IMR-90 (cell line): ENCODE data around the gene PIGC. TPM values are rescaled to one million over a fixed set of nuclear protein-coding genes. Genes with fewer than 3 reads are reported as not detected.

ENCODE experiments used
- ATAC-seq: fragments of 200-7000 bp; cut with Tn5 transposase; 2 replicates; pipeline ENCODE4 v1.9.1; 2020; ENCODE audit warnings: low read depth, mild to moderate bottlenecking, moderate library complexity
- BruUV-seq: library from RNA; stranded (reverse); fragments of 400-500 nt; replicated peaks from 2 replicates; lab custom pipeline; 2021; lab: Mats Ljungman, UMichigan
- CTCF ChIA-PET: fragments of 300-600 bp; formaldehyde crosslinking; extraction: SDS; loops from one replicate; lab custom pipeline; 2021; ENCODE audit warnings: antibody characterized with exemption; lab: Yijun Ruan, JAX
- POLR2A ChIA-PET: fragments of 300-600 bp; sonication (Branson Sonifier 250); formaldehyde crosslinking; loops from one replicate; lab custom pipeline; 2022; ENCODE audit warnings: antibody characterized with exemption; ENCODE audit not compliant: unreplicated experiment; lab: Charles Lee
- DNase-seq: peaks from one replicate; pipeline ENCODE4 v3.0.0; 2013
- H2AFZ ChIP-seq: replicated peaks from 2 replicates; pipeline ENCODE3; 2013; ENCODE audit warnings: low read length, mild to moderate bottlenecking; ENCODE audit not compliant: poor library complexity
- H2AK5ac ChIP-seq: 2 replicates; pipeline ENCODE4 v1.6.1; 2013; ENCODE audit warnings: low read depth, low read length, inconsistent platforms
- H2AK9ac ChIP-seq: replicated peaks from 2 replicates; pipeline ENCODE3; 2013; ENCODE audit warnings: mild to moderate bottlenecking, low read depth, low read length, moderate library complexity; ENCODE audit not compliant: poor library complexity
- H2BK120ac ChIP-seq: 2 replicates; pipeline ENCODE4 v1.6.1; 2013; ENCODE audit warnings: low read depth, low read length, inconsistent platforms
- H2BK15ac ChIP-seq: 3 replicates; pipeline ENCODE4 v1.6.1; 2013; ENCODE audit warnings: low read depth, low read length, inconsistent platforms
- H2BK20ac ChIP-seq: 2 replicates; pipeline ENCODE4 v1.6.1; 2013; ENCODE audit warnings: low read depth, mild to moderate bottlenecking, inconsistent platforms, low read length, moderate library complexity
- H2BK5ac ChIP-seq: 2 replicates; pipeline ENCODE4 v1.6.1; 2013; ENCODE audit warnings: mild to moderate bottlenecking, low read depth, low read length, inconsistent platforms; ENCODE audit not compliant: poor library complexity, severe bottlenecking
- H3K14ac ChIP-seq: replicated peaks from 2 replicates; pipeline ENCODE4 v1.6.1; 2013; ENCODE audit warnings: low read depth, low read length, inconsistent platforms
- H3K18ac ChIP-seq: 2 replicates; pipeline ENCODE4 v1.6.1; 2013; ENCODE audit warnings: low read depth, low read length, control low read depth
- H3K23ac ChIP-seq: 2 replicates; pipeline ENCODE4 v1.6.1; 2013; ENCODE audit warnings: low read depth, low read length, inconsistent platforms
- H3K27ac ChIP-seq: 2 replicates; pipeline ENCODE4 v1.5.1; 2013; ENCODE audit warnings: mild to moderate bottlenecking, control low read depth, low read length; ENCODE audit not compliant: insufficient read depth
- H3K27me3 ChIP-seq: 2 replicates; pipeline ENCODE4 v1.6.1; 2013; ENCODE audit warnings: low read length; ENCODE audit not compliant: control insufficient read depth, insufficient read depth
- H3K36me3 ChIP-seq: 2 replicates; pipeline ENCODE4 v1.6.1; 2013; ENCODE audit warnings: low read length, mixed read lengths; ENCODE audit not compliant: control insufficient read depth, insufficient read depth
- H3K4ac ChIP-seq: 2 replicates; pipeline ENCODE4 v1.6.1; 2013; ENCODE audit warnings: low read depth, low read length, inconsistent platforms
- H3K4me1 ChIP-seq: 2 replicates; pipeline ENCODE4 v1.6.1; 2013; ENCODE audit warnings: low read length, mixed read lengths; ENCODE audit not compliant: control insufficient read depth, insufficient read depth
- H3K4me2 ChIP-seq: 2 replicates; pipeline ENCODE4 v1.6.1; 2013; ENCODE audit warnings: low read depth, mild to moderate bottlenecking, control low read depth, low read length, moderate library complexity
- H3K4me3 ChIP-seq: 2 replicates; pipeline ENCODE4 v1.5.1; 2013; ENCODE audit warnings: low read depth, mild to moderate bottlenecking, control low read depth, low read length, moderate library complexity; ENCODE audit not compliant: insufficient read depth
- H3K56ac ChIP-seq: 2 replicates; pipeline ENCODE4 v1.6.1; 2013; ENCODE audit warnings: low read length, inconsistent platforms; ENCODE audit not compliant: insufficient read depth; ENCODE audit errors: extremely low read depth
- H3K79me1 ChIP-seq, 2 experiments: 2 replicates each; pipeline ENCODE4 v1.6.1; 2013; ENCODE audit warnings: low read length in 2 of 2, inconsistent platforms in 1 of 2, low read depth in 1 of 2
- H3K9ac ChIP-seq: 2 replicates; pipeline ENCODE4 v1.6.1; 2013; ENCODE audit warnings: low read depth, low read length, control low read depth
- H3K9me1 ChIP-seq: 2 replicates; pipeline ENCODE4 v1.6.1; 2013; ENCODE audit warnings: low read length, inconsistent platforms; ENCODE audit not compliant: insufficient read depth
- H3K9me3 ChIP-seq: 2 replicates; pipeline ENCODE4 v1.6.1; 2013; ENCODE audit warnings: low read length; ENCODE audit not compliant: control insufficient read depth, insufficient read depth
- H4K20me1 ChIP-seq: 2 replicates; pipeline ENCODE4 v1.6.1; 2013; ENCODE audit warnings: low read length, inconsistent platforms; ENCODE audit not compliant: insufficient read depth
- H4K5ac ChIP-seq: 2 replicates; pipeline ENCODE4 v1.6.1; 2013; ENCODE audit warnings: mild to moderate bottlenecking, low read depth, low read length, control low read depth
- H4K8ac ChIP-seq, 2 experiments: 2 replicates each; pipeline ENCODE4 v1.6.1; 2013; ENCODE audit warnings: low read depth in 2 of 2, low read length in 2 of 2, control low read depth in 1 of 2, inconsistent platforms in 1 of 2
- H4K91ac ChIP-seq: 2 replicates; pipeline ENCODE4 v1.6.1; 2013; ENCODE audit warnings: low read depth, low read length, inconsistent platforms; ENCODE audit not compliant: insufficient read depth
- BHLHE40 ChIP-seq: fragments of 150-350 bp; IDR thresholded peaks from 2 replicates; pipeline ENCODE4 v1.6.1; 2016; ENCODE audit warnings: mild to moderate bottlenecking, low read depth, low read length
- CHD1 ChIP-seq: IDR thresholded peaks from 2 replicates; pipeline ENCODE4 v1.6.1; 2012; ENCODE audit warnings: low read depth, low read length, improper control_type of control experiment
- ELK1 ChIP-seq: fragments of 150-350 bp; IDR thresholded peaks from 2 replicates; pipeline ENCODE4 v1.6.1; 2016; ENCODE audit warnings: low read depth, mild to moderate bottlenecking, low read length, moderate library complexity, borderline replicate concordance
- FOS ChIP-seq: fragments of 150-350 bp; IDR thresholded peaks from 2 replicates; pipeline ENCODE4 v1.6.1; 2016; ENCODE audit warnings: low read depth, low read length
- MAZ ChIP-seq: IDR thresholded peaks from 2 replicates; pipeline ENCODE4 v1.6.1; 2012; ENCODE audit warnings: low read depth, mild to moderate bottlenecking, low read length, improper control_type of control experiment, moderate library complexity, borderline replicate concordance
- MXI1 ChIP-seq: IDR thresholded peaks from 2 replicates; pipeline ENCODE4 v1.6.1; 2012; ENCODE audit warnings: low read depth, mild to moderate bottlenecking, low read length, moderate library complexity, borderline replicate concordance
- POLR2A ChIP-seq: IDR thresholded peaks from 2 replicates; pipeline ENCODE4 v1.6.1; 2012; ENCODE audit warnings: mild to moderate bottlenecking, low read depth, low read length
- RAD21 ChIP-seq: IDR thresholded peaks from 2 replicates; pipeline ENCODE4 v1.6.1; 2012; ENCODE audit warnings: low read length, improper control_type of control experiment
- RCOR1 ChIP-seq: IDR thresholded peaks from 2 replicates; pipeline ENCODE4 v1.6.1; 2012; ENCODE audit warnings: mild to moderate bottlenecking, low read length, improper control_type of control experiment; ENCODE audit not compliant: insufficient replicate concordance
- SMC3 ChIP-seq: fragments of 150-350 bp; IDR thresholded peaks from 2 replicates; pipeline ENCODE4 v1.6.1; 2016; ENCODE audit warnings: low read depth, mild to moderate bottlenecking, antibody characterized with exemption, low read length, moderate library complexity
- USF2 ChIP-seq: fragments of 150-350 bp; IDR thresholded peaks from 2 replicates; pipeline ENCODE4 v1.6.1; 2017; ENCODE audit warnings: mild to moderate bottlenecking, antibody characterized with exemption, low read length, low read depth
- WGBS, 2 experiments: methylation state at CpG; one replicate each; pipeline versions ENCODE4 v1.1.5 to v1.1.7; 2013; ENCODE audit warnings: missing lambda C conversion rate in 2 of 2; ENCODE audit not compliant: insufficient read length in 1 of 2; ENCODE audit errors: extremely low coverage in 2 of 2; 5-methylcytosine and 5-hydroxymethylcytosine counted together
- dilution Hi-C: fragments of 300-500 bp; cut with HindIII; formaldehyde crosslinking; loops from one replicate; pipeline ENCODE4 v1.14.3; 2018; ENCODE audit warnings: low sequenced_read_pairs; ENCODE audit not compliant: unreplicated experiment
- in situ Hi-C: fragments of 300-500 bp; cut with MboI; formaldehyde crosslinking; loops from 3 replicates; pipeline ENCODE4 v1.14.3; 2019; ENCODE audit warnings: low sequenced_read_pairs, inconsistent platforms, mixed read lengths
- intact Hi-C: fragments of 100-400 bp; cut with micrococcal nuclease; formaldehyde crosslinking; loops from 2 replicates; pipeline ENCODE4 v1.10.0; 2022
- polyA plus RNA-seq, 3 experiments: library from polyadenylated mRNA; depleted of rRNA; stranded (reverse); fragments of >200 nt; gene quantifications; 2 replicates each; pipeline ENCODE4 v1.2.3, GENCODE V29; 2012; ENCODE audit warnings: low replicate concordance in 1 of 3
- total RNA-seq: library from RNA; depleted of rRNA; stranded (reverse); fragments of >200 nt; gene quantifications from 2 replicates; pipeline ENCODE4 v1.2.3, GENCODE V29; 2012

Gene PIGC
- total and polyA plus RNA-seq, 2 of the 4 experiments (the other 2 are of a cell fraction), result 14.9 to 15.8 TPM

DNA sequence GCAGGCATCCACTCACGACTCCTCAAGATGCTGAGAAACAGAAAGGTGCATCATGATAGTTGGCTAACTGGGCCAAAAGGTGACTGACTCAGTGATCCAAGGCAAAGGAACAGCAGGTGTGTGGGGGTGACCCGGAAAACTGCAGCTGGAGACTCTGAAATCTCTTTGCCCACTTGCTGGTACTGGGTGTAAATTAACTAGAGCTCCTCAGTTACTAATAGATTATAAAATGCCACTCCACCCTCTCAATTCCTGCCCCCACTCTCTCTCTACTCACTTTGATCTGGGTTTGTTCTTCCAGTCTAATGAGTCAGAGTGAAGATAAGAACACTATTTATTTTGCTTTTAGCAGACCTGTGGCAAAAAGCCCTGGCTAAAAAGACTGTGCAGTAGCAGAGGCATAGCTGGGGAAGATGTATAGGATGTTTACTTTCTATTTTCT lies 7.2 kb upstream of the PIGC start:
- no peak overlapping the region for H3K23ac ChIP-seq
- H3K56ac ChIP-seq, result no peak overlapping the region
- H3K9me1 ChIP-seq, result peaks cover 7% of the 10 kb centered on the region; the same call in 1 of the 2 replicates
- H4K91ac ChIP-seq, result no peak overlapping the region
- H3K27me3 ChIP-seq, result peaks cover 13% of the 10 kb centered on the region
- ChIA-PET CTCF (interaction anchor here (0.7 to 1.6 kb wide), 2 partner anchors 269 to 910 kb away, joined by 3 to 10 read pairs; no protein-coding TSS in a partner anchor), POLR2A (no interaction called here)
- H3K4ac ChIP-seq, result no peak overlapping the region
- no CpG with 5 or more reads among the region's 2 CpGs for WGBS, 2 experiments
- H2AK5ac ChIP-seq, result no peak overlapping the region
- dilution Hi-C loops, result no loop called here
- H3K18ac ChIP-seq, result no peak overlapping the region
- TF ChIP-seq BHLHE40 (no peak), MXI1 (no peak), RCOR1 (no peak), SMC3 (no peak), USF2 (no peak), ELK1 (no peak), RAD21 (no peak), POLR2A (no peak), MAZ (peak; percentile 68; the same call in 1 of the 2 replicates), FOS (peak; percentile 59; the same call in 1 of the 2 replicates), CHD1 (no peak)
- no peak overlapping the region for H3K4me3 ChIP-seq
- DNase-seq, result peak; percentile 79
- in situ Hi-C loops, result loop anchor here (5.0 kb wide), 1 partner anchor 266 kb away; no protein-coding TSS in a partner anchor
- no TSS peak for BruUV-seq
- no peak overlapping the region for H2BK120ac ChIP-seq
- H3K9me3 ChIP-seq, result no peaks in the 10 kb centered on the region
- H4K8ac ChIP-seq, result no peak overlapping the region
- no peak overlapping the region for H2AFZ ChIP-seq
- H3K79me1 ChIP-seq, result no peaks in the 10 kb centered on the region
- H3K9ac ChIP-seq, result no peak overlapping the region
- H2AK9ac ChIP-seq, result no peak overlapping the region
- no peaks in the 10 kb centered on the region for H3K36me3 ChIP-seq
- ATAC-seq, result peak; percentile 45
- no peak overlapping the region for H4K5ac ChIP-seq
- H2BK15ac ChIP-seq, result no peak overlapping the region
- intact Hi-C loops, result loop anchor here (2.0 kb wide), 1 partner anchor 82 kb away; the partner anchor contains the start of gene SUCO
- no peak overlapping the region for H2BK5ac ChIP-seq
- H2BK20ac ChIP-seq, result no peak overlapping the region
- no peaks in the 10 kb centered on the region for H4K20me1 ChIP-seq
- no peak overlapping the region for H3K14ac ChIP-seq
- peak overlapping the region; percentile 32; the same call in 1 of the 2 replicates for H3K4me2 ChIP-seq
- no peak overlapping the region for H3K27ac ChIP-seq
- H3K4me1 ChIP-seq, result peaks cover 10% of the 10 kb centered on the region
